HG03095 (cell line): ENCODE measurements around the gene CAVIN3.
"Not testable (repeated sequence)": the region's sequence is repeated elsewhere in the genome, so short reads cannot be mapped to it uniquely, and the experiment has no call there.

Experiments
- ATAC-seq: cut with Tn5 transposase; IDR thresholded peaks from one replicate; pipeline ENCODE4 v1.9.1; 2021; ENCODE audit warnings: moderate library complexity; ENCODE audit not compliant: unreplicated experiment

Gene CAVIN3

DNA sequence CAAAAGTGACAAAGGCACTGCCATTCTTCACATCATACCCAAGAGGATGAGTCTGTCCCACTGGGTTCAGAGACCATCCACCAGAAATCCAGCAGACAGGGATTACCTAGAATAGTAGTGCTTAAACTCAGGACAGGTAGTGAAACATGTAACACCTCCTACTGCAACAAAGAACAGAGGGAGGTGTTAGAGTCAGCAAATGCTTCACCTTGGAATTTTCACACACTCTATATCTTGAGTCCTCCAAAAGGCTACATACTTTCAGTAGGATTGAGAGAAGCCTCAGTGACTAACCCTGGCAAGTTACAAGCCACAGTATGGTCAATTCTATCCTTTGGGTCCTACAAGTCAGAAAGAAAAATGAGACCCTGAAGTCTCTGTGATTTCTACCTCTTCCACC is 6.0 kb upstream of the CAVIN3 start:
- no peak for ATAC-seq

DNA sequence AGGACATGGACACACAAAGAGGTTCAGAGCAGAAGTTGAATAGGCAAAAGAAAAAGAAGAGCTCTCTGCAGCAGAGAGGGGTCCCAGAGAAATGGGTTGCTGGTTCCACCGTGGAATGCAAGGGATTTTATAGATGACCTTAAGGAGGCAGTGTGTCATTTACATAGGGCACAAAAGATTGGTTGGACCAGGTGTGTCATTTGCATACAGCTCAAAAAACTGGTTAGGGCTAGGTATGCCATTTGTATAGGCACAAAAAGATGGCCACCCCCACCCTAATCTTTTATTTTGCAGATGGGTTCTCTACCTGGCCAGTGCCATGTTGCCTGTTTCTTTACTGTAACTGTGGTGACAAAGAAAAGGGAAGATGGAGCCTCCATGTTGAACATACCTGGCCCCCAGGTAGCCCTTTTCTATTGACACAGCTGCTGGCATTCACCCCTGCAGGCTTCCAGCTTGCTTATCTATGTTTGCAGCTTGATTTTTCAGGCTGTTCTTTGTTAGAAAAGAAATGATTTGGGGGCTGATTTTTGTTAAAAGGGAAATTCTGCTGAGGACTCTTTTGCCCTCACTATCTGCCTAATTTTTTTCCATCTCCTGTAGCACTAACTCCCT is 3.1 kb upstream of the CAVIN3 start:
- ATAC-seq, result no peak

DNA sequence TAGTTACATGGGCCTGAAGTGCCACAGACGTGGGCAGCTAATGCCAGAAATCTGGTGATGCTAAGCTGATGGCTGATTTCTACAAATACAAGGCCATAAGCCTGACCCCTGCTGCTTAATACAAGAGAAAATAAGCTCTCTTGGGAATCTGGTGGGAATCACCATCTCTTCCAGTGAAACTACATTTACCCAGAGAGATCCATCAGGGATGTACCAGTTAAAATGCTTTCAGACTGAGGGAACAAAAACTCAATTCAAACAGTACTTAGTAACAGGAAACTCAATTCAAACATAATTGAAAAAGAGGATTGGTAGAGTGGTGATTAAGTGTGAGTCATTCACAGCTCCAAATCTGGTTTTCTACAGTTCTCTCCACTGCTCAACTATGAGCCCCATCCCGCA is 1.7 kb upstream of the CAVIN3 start:
- ATAC-seq, result no peak

DNA sequence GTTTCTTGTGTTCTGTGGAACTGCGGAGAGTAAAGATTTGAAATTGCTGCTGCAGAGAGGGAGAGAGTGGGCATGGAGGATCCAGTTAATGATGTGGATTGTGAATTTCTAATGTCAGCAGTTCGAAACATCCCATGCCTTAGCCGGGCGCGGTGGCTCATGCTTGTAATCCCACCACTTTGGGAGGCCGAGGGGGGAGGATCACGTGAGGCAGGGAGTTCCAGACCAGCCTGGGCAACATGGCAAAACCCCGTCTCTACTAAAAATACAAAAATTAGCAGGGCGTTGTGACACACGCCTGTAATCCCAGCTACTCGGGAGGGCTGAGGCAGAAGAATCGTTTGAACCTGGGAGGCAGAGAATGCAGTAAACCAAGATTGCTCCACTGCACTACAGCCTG is 1.1 kb upstream of the CAVIN3 start:
- no peak for ATAC-seq

DNA sequence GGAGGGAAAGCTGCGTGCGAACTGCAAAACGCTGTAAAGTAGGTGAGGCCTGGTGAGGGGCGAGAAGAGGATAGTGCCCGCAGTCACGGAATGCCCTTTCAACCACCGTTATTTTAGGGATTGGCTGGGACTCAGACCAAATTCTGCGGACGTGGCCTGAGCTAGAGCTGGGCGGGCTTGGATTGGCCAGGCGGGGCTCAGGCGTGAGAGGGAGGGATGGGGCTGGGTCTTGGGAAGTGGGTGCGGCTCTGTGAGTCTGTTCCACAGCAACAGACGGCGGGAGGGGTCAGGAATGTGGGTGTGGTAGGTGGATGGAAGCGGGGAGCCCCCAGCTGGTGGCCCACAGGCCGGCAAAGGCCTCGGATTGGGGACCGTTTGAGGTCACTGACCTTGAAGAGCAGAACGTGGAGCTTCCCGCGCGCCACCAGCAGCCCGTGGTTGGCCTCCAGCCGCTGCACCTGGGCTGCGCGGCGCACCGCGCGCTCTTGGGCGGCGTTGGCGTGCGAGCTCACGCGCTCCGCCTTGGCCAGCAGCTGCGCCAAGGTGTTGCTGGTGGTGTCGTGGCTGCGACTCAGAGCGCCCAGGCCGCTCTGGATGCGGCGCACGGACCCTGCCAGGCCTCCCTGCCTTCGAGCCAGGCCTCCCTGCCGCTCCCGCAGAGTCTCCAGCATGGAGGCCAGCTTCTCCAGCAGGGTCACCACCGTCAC is 444 bp downstream of the CAVIN3 start:
- ATAC-seq, result peak; percentile 27

DNA sequence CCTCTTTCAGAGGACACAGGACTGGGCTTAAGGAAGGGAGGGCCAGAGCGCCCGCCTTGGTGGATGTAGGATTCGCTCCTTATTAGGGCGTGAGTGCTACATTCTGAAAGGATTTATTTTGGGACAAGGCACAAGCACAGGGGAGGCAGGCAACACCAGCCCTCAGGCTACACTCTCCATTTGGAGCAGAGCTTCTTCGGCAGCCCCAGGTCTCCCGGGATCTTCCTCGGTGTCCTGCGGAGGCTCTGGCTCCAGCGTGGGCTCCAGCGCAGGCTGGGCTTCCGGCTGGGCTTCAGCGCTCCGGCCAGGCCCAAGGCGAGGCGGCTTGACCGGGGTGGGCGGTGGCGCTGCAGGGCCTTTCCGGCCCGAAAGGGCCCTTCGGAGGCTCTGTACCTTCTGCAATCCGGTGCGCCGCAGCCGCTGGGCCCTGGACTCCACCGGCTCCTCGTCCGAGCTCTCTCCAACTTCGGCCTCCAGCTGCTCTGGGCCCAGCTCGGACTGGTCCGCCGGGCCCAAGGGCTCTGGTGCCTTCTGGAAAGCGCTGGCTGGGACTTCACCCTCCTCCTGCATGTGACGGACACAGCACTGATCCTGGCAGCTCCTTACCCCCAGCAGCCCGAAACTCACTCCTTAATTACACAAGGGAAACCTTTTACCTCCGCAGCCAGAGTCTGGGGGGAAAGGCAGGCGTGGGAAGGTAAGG is 1.1 kb downstream of the CAVIN3 start:
- no peak for ATAC-seq

DNA sequence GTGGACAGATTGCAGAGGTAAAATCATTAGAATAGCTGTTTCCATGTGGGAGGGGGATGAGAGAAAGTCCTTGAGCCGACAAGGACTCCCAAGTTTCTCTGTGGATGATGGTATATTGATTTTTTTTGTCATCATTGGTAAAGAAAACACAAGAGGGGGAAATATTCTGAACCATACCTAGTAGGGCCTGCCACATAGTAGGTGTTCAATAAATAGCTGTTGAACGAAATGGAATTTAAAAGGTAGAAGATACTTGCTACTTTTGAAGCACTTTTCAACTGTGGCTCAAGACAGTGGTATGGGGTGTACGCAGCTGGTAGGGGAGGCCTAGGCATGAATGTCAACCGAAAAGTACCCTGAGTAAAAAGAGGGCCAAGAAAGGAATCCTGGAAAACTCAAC is 2.1 kb downstream of the CAVIN3 start:
- no peak for ATAC-seq

DNA sequence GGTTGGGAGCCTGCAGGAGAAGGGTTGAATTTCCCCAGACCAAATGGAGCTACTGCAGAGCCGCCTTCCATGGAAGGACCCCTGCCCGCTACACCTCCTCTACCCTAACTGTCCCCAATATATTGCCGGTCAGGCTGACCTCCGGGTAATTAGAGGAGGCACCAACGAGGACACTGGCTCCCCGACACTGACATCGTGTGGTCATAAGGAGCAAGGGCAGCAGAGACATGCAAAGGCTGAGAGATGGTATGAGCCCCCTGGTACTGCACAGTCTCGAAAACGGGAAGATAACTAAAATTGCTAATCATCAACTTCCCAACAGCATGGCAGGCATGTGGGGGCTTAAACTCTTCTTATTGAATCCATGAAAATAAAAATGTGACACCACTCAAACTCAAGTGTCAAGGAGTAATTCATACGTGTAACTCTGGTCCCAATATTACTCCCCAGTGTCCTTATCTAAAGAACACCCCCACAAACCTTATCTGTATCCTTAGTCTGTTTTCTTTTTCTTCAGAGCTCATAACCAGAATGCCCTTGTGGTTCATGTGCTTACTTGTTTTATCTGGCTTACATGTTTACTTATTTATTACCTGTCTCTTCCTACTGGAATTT is 4.4 kb downstream of the CAVIN3 start:
- peak; percentile 59 for ATAC-seq

DNA sequence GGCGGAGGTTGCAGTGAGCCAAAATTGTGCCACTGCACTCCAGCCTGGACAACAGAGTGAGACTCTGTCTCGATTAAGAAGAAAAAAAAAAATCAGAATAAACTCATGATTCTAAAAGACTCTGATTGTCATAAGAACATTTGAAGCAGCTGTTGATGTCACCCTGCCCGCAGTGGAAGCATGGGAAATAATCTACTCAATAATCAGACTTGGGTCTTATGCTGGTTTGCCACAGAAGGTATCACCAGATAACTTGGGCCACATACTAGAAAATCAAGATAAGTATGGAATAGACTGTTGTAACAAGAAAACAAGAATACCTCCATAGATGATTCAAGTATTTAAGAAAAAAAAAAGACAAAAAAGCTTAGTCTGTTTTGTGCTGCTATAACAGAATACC is 8.2 kb downstream of the CAVIN3 start:
- no peak for ATAC-seq

DNA sequence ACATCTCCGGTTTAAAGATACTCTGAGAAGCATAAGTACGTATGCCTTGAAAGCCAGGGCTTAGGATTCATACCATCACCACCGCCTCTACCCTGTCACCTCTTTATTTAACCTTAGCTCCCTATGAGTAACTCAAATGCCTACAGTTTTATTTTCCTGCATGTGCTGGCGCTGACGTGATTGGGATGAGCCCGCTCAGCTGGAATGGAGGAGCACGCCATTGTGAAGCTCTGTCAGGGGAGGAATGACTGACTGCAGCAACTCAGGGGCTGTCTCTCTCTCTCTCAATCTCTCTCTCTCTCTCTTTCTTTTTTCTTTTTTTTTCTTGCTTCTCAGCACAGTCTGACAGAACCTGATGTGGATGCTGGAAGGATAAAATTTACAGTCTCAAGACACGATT is 12.4 kb downstream of the CAVIN3 start:
- ATAC-seq, result no peak

DNA sequence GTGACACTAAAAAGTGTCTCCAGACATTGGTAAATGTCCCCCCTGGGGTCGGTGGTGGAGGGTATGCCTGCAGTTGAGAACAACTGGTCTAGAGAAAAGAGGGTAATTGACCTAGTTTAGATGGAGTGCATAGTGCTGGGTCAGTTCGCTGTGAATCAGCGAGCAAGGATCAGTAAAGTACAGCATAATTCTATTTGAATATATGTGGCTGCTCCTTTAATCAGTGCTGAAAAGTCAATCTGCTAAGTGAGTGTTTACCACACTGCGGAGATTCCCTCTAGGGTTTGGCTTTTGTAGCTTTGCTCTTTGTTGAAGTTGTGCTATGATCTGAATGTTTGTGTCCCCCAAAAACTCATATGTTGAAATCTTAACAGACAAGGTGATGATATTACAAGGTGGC is 15.0 kb downstream of the CAVIN3 start:
- no peak for ATAC-seq

DNA sequence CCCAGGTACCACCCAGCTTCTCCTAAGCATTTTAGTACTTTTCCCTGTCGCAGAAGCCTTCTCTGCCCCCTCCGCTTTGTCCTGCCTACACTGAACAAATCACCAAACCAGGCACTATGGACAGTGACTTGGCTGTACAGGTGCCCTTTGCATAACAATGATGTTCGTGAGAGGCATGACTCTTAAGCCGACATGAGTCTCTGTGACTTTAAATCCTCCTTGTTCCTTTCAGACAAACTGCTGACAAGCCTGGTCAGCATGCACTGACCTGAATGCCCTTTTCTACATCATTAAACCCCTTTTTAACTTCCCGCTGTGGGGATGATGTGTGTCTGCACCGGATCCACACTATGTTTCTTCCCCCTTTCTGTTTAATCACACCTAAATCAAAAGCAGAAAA is 16.6 kb downstream of the CAVIN3 start:
- no peak for ATAC-seq

DNA sequence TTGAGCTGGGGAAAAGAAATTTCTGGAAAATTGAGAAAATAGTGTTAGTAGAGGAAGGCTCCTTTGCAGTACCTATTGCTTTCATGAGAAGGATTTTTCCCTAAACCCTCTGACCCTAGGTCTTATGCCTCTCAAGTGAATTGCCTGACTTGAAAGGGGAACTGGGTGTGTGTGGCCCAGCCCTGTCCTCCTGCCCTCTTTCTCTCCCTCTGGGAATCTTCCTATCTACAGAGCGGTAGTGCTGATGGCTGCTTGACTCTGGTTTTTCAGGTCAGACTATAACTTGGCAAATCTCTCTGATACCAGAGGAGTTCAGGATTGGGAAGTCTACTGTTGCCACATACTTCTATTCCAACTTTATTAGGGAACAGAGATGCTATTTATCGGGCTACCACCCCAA is 19.2 kb downstream of the CAVIN3 start:
- no peak for ATAC-seq

DNA sequence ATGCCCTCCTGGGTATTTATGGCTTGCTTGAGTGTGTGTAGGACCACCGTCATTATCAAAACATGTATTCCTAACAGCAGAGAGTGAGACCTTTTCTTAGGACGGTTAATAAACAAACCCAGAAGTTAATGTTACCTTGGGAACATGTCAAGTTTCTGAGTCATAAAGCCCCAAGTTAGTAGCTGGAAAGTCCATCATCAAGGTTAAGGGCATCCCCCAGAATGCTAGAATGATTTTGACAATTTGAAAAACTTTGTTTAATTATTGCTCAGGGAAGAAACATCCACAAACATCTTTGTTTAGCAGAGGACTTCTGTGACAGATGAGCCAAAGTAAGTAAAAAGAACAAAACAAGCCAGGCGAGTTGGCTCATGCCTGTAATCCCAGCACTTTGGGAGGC is 20.0 kb downstream of the CAVIN3 start:
- no peak for ATAC-seq

DNA sequence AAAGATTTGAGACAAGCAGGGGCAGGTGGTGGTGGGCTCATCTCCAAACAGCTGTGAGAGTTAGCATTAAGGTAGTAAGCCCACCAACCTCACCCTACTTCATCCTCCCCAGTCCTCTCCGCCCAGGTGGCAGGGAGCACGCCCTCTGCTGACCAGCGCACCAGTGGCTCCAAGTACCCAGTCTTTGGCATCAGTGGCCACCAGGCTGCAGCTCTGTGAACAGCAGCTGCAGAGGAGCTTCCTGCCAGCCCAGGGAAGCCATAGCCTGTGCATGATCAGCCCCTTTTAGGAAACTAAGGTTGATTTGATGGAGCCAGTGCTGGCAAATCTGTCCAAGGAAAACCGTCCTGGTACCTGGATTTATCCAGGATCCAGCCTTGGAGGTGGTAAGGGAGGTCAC is 21.7 kb downstream of the CAVIN3 start:
- no peak for ATAC-seq

DNA sequence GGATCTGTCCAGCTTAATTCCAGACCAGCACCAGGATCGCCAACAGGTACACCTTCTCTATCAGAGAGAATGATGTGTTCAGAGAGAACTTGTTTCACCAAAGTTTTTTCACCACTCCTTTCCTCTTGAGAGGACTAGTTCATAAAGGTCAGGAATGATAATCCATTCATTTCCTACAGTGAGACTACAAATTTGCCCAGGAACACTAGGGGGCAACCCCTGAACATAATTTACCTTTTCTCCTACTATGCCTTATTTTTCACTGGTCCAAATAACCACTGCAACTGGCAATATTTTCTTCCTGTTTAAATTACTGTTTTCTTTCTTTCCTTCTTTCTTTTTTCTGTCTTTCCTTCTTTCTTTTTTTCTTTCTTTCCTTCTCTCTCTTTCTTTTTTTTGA is 22.5 kb downstream of the CAVIN3 start:
- ATAC-seq, result no peak

DNA sequence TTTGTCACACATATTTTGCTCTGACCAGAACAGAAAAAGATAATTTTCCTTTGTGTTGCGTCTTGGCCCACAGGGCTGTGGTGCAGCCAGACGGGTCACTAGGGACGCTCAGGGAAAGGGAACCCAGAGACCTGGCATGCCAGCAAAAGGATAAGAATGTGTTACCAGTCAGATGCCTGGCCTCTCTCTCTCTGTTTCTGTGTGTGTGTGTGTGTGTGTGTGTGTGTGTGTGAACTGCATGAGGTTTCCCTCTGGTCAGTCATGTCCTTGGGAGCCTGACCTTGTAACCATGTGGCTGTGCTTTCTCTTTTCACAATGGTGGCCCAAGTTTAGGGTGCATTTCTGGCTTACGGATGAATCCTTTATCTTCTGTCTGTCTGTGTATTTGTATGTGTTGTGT is 35.3 kb downstream of the CAVIN3 start:
- ATAC-seq, result no peak

DNA sequence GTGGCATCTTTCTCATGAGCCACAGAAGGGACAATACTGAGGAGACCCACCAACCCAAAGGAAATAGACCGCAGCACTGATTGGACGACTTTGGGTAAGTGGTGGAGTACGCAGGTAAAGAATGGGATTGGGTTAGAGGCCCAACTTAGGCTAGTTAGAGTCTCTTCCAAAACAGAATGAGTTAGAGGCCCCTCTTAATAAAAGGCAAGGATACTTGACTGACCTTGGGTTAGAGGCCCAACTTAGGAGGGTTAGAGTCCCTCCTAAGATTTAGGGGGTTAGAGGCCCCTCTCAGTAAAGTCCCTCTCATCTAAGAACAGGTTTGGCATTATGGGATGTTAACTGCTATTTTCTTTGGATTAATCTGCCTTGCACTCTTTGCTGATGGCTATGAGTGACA is 36.1 kb downstream of the CAVIN3 start:
- ATAC-seq, result no peak

DNA sequence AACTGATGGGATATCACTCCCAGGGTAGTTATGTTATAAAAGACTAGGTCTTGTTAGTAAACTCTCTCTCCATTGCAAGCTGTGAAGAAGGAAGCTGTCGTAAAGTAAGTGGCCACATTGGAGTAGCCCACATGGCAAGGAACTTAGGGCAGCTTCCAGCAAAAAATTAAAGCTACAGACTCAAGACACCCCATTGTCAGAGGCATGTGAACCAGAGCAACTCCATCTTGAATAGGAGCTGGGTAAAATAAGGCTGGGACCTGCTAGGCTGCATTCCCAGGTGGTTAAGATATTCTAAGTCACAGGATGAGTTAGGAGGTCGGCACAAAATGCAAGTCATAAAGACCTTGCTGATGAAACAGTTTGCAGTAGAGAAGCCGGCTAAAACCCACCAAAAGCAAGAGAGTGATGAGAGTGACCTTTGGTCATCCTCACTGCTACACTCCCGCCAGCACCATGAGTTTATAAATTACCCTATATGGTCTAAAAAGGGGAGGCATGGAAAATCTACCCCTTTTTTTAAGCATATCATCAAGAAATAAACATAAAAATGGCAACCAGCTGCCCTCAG is 36.8 kb downstream of the CAVIN3 start:
- no peak for ATAC-seq

DNA sequence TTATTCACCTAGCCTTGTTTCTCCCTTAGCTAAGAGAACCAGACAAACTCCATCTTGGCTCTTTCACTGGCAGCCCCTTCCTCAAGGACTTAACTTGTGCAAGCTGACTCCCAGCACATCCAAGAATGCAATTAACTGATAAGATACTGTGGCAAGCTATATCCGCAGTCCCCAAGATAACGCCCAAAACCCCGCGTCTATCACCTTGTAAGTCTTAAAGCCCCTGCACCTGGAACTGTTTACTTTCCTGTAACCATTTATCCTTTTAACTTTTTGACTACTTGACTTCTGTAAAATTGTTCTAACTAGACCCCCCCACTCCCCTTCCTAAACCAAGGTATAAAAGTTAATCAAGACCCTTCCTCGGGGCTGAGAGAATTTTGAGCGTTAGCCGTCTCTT is 39.5 kb downstream of the CAVIN3 start:
- not testable (repeated sequence) for ATAC-seq

DNA sequence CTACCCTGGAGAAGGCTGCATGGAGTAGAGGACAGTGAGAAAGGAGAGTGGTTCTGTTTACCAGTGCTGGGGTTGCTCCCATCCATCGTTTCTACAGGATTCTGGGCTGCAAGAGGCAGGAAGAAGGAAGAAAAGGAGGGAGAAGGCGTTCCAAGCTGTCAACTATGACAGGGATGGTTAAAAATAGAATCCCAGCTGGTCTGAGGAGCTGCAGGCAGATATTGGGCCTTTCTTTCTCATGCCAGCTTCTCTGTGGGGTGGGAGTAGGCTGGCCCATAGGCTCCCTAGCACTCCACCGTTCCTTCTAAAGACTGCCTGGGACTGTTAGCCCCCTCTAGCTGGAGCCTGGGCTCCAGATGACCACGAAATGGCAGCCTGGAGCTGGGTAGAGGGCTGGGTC is 47.1 kb downstream of the CAVIN3 start:
- ATAC-seq, result no peak

DNA sequence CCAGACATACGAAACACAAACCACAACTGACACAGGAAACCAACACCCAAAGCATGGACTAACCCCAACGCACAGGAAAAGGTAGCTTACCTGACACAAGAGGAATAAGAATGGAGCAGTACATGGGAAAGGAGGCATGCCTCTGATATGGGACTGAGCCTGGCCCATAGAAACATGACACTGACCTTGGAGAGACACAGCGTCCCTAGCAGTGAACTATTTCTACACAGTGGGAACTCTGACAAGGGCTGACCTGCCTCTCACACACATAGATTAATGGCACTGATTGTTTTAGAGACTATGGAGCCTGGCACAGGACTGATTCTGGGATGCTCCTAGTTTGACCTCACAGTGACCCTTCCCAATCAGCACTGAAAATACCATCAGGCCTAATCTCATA is 48.7 kb downstream of the CAVIN3 start:
- no peak for ATAC-seq
